Loucy (cell line): ENCODE results near the gene ADAMTS8.

Experiments
- CTCF ChIP-seq: fragments of 200-600 bp; sonication (generic); conservative IDR thresholded peaks from 2 replicates; pipeline ENCODE4 v1.5.1; 2014; ENCODE audit warnings: mild to moderate bottlenecking, antibody characterized with exemption, low read length
- EZH2phosphoT487 ChIP-seq: fragments of 200-600 bp; IDR thresholded peaks from 2 replicates; pipeline ENCODE4 v1.6.1; 2018; ENCODE audit warnings: antibody characterized with exemption, mild to moderate bottlenecking, moderate library complexity, borderline replicate concordance

- TF ChIP-seq CTCF, result no peak
- TF ChIP-seq EZH2phosphoT487, result no peak
Measured at GRCh38 chr11:130449310-130449990, 21.0 kb upstream of the ADAMTS8 start.
